ENCODE results near the gene TRAF3IP1. TPM values are rescaled to one million over a fixed set of nuclear protein-coding genes. Genes with fewer than 3 reads are reported as not detected.

TRAF3IP1 gene
- polyA plus RNA-seq, 3 donors, result 1.2 to 1.5 (median 1.5) TPM

DNA sequence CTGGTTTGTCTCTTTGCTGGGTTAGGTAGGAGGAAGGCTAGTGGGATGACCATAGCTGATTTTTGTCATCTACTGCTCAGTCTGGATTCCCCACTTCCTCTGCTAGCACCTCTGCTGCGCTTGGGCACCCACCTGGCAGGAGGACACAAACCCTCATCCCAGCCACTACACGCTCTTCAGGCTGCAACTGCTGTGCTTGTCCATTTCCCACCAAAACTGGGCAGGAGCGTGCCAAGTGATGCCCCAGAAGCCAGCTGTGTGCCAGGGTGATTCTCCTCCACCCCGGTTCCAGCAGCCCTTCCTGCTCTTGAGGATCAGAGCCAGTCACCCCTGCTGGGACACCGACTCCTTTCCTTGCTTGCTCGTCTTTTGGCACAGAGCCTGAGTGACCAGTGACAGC lies 16.2 kb upstream of the TRAF3IP1 start:
- no peaks in the 10 kb centered on the region for H3K4me1 ChIP-seq (ENCODE audit: control insufficient read depth in 1 of 2, insufficient read depth in 2 of 2, low read length in 2 of 2)
- no peak overlapping the region for H3K27ac Mint-ChIP-seq
- no peak for DNase-seq
- no peaks in the 10 kb centered on the region for H3K79me2 ChIP-seq (ENCODE audit: insufficient read depth, low read length)
- H4K20me1 ChIP-seq (ENCODE audit: insufficient read depth, low read length), result no peaks in the 10 kb centered on the region
- H3K9me3 ChIP-seq (replicated peaks in 1 of 2; ENCODE audit: control insufficient read depth in 1 of 2, insufficient read depth in 1 of 2, low read length in 2 of 2), result no peaks in the 10 kb centered on the region
- intact Hi-C loops (cut with micrococcal nuclease), result no loop called here
- no peak overlapping the region for H3K9ac ChIP-seq (ENCODE audit: insufficient read depth, low read length, poor library complexity, severe bottlenecking)
- no peak overlapping the region for H3K4me2 ChIP-seq (replicated peaks; ENCODE audit: extremely low read depth, low read length, poor library complexity, severe bottlenecking)
- no peak overlapping the region for H3K4me3 Mint-ChIP-seq
- no peaks in the 10 kb centered on the region for H3K27me3 ChIP-seq (ENCODE audit: control insufficient read depth in 2 of 2, insufficient read depth in 2 of 2, low read length in 2 of 2)
- peaks cover 0 to 2% (median 0%) of the 10 kb centered on the region in 7 donors for H3K9me3 Mint-ChIP-seq
- H3K27ac ChIP-seq (ENCODE audit: low read depth in 1 of 2, low read length in 2 of 2), result no peak overlapping the region
- TF ChIP-seq, protein P1, sequence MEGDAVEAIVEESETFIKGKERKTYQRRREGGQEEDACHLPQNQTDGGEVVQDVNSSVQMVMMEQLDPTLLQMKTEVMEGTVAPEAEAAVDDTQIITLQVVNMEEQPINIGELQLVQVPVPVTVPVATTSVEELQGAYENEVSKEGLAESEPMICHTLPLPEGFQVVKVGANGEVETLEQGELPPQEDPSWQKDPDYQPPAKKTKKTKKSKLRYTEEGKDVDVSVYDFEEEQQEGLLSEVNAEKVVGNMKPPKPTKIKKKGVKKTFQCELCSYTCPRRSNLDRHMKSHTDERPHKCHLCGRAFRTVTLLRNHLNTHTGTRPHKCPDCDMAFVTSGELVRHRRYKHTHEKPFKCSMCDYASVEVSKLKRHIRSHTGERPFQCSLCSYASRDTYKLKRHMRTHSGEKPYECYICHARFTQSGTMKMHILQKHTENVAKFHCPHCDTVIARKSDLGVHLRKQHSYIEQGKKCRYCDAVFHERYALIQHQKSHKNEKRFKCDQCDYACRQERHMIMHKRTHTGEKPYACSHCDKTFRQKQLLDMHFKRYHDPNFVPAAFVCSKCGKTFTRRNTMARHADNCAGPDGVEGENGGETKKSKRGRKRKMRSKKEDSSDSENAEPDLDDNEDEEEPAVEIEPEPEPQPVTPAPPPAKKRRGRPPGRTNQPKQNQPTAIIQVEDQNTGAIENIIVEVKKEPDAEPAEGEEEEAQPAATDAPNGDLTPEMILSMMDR (IDR thresholded peaks at IDR 0.05), result no peak
- H3K36me3 ChIP-seq (replicated peaks in 1 of 2; ENCODE audit: control insufficient read depth in 1 of 2, insufficient read depth in 2 of 2, low read length in 2 of 2), result no peaks in the 10 kb centered on the region
- WGBS (ENCODE audit: insufficient coverage), result 99% methylated on average over 6 of the region's 6 CpGs
- H2AFZ ChIP-seq (ENCODE audit: insufficient read depth, low read depth, low read length, poor library complexity, severe bottlenecking), result no peak overlapping the region
- H3K27me3 Mint-ChIP-seq (ENCODE audit: low read depth in 3 of 3), result peaks cover 4 to 15% (median 8%) of the 10 kb centered on the region in 3 donors
- H3K36me3 Mint-ChIP-seq, result no peaks in the 10 kb centered on the region
- no peaks in the 10 kb centered on the region for H3K4me1 Mint-ChIP-seq
- H3K4me3 ChIP-seq (replicated peaks in 1 of 3; ENCODE audit: low read depth in 2 of 3, low read length in 3 of 3), result no peak overlapping the region

DNA sequence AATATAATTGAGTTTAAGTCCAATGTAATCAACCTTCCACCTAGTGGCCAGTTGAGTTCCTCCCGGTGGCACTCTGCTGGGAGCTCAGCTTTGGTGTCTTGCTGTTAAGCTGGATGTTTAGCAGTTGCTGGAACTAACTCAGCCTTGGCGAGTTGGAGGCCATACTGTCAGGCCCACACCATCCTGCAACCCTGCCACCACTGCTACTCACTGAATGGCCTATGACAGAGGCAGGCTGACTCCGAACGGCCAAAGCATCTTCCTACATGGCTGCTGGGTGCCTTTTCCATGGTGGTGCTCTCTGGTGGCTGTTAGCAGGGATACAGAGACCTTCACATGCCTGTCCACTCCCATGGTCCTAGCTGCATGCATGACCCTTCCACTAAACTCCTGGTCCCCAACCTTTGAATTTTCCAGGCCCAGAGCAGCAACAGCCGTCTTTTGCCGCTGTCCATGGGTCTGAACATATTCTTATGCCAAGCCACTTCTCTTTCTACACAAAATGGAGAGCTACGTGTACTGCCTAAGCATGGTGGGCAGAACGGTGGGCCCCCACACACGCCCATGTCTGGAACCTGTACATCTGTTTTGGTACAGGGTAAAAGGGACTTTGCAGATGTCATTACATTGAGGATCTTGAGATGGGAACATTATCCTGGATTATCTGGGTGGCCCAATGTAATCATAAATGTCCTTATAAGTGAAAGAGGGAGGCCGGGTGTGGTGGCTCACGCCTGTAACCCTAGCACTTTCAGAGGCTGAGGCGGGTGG lies 15.0 kb upstream of the TRAF3IP1 start:
- no peaks in the 10 kb centered on the region for H3K27me3 ChIP-seq (ENCODE audit: control insufficient read depth in 2 of 2, insufficient read depth in 2 of 2, low read length in 2 of 2)
- H3K4me1 ChIP-seq (ENCODE audit: control insufficient read depth in 1 of 2, insufficient read depth in 2 of 2, low read length in 2 of 2), result no peaks in the 10 kb centered on the region
- 94% methylated on average over 8 of the region's 12 CpGs for WGBS (ENCODE audit: insufficient coverage)
- H3K4me2 ChIP-seq (replicated peaks; ENCODE audit: extremely low read depth, low read length, poor library complexity, severe bottlenecking), result no peak overlapping the region
- no peak overlapping the region for H3K4me3 ChIP-seq (replicated peaks in 1 of 3; ENCODE audit: low read depth in 2 of 3, low read length in 3 of 3)
- no peak overlapping the region for H3K27ac Mint-ChIP-seq
- H4K20me1 ChIP-seq (ENCODE audit: insufficient read depth, low read length), result no peaks in the 10 kb centered on the region
- TF ChIP-seq, protein P1 (IDR thresholded peaks at IDR 0.05), result peak; percentile 14
- no peak overlapping the region for H3K4me3 Mint-ChIP-seq
- intact Hi-C loops (cut with micrococcal nuclease), result no loop called here
- H2AFZ ChIP-seq (ENCODE audit: insufficient read depth, low read depth, low read length, poor library complexity, severe bottlenecking), result no peak overlapping the region
- DNase-seq, result no peak
- no peak overlapping the region for H3K9ac ChIP-seq (ENCODE audit: insufficient read depth, low read length, poor library complexity, severe bottlenecking)
- no peaks in the 10 kb centered on the region for H3K36me3 Mint-ChIP-seq
- peaks cover 0 to 2% (median 0%) of the 10 kb centered on the region in 7 donors for H3K9me3 Mint-ChIP-seq
- H3K79me2 ChIP-seq (ENCODE audit: insufficient read depth, low read length), result no peaks in the 10 kb centered on the region
- no peaks in the 10 kb centered on the region for H3K36me3 ChIP-seq (replicated peaks in 1 of 2; ENCODE audit: control insufficient read depth in 1 of 2, insufficient read depth in 2 of 2, low read length in 2 of 2)
- no peaks in the 10 kb centered on the region for H3K4me1 Mint-ChIP-seq
- no peaks in the 10 kb centered on the region for H3K9me3 ChIP-seq (replicated peaks in 1 of 2; ENCODE audit: control insufficient read depth in 1 of 2, insufficient read depth in 1 of 2, low read length in 2 of 2)
- H3K27me3 Mint-ChIP-seq (ENCODE audit: low read depth in 3 of 3), result peaks cover 8% of the 10 kb centered on the region in 3 donors
- no peak overlapping the region for H3K27ac ChIP-seq (ENCODE audit: low read depth in 1 of 2, low read length in 2 of 2)

All from CD14-positive monocyte (primary cell).